ENCODE measurements around the gene SALL4.
"Not testable (repeated sequence)": the region's sequence is repeated elsewhere in the genome, so short reads cannot be mapped to it uniquely, and the experiment has no call there.

The SALL4 gene

GRCh38 chr20:51804754-51805153 is 2.4 kb upstream of the SALL4 start:
- intact Hi-C loops (cut with DNase I) = no loop called here
- no peak for DNase-seq

DNA sequence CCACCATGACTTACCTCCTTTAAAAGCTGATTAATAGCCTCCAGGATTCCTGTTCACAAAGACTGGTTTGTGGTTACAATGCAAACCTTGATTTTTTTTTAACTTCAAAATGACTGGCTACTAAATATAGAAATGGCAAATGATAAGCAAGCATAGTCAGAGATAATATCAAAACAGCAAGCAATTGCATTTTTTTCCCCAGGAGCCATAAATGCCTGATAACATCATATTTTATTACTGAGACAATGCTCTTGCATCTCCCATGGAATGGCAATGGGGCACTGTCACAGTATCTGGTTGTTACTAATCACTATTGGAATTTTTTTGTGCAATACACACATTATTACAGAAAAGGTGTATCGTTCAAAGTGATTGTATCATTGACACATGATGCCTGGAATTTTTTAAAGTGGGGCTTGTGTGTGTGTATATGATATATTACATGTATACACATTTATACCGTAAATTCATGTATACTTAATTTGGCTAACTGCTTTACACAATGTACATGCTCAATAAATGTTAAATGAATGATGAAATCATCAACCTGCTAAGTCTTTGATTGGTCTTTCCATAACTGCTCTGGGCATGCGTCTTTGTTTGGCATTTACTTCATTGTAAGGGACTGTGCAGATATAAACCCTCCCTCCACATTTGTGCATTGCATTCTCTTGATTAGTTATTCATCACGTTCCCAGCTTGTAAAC is 980 bp upstream of the SALL4 start:
- intact Hi-C loops (cut with DNase I) = no loop called here
- DNase-seq = no peak

- intact Hi-C loops (cut with DNase I) = no loop called here
- DNase-seq = no peak
Measured at GRCh38 chr20:51801823-51802123, 548 bp downstream of the SALL4 start.

- peak in 11 of 42 donors; percentile 3 to 45 (median 17) for DNase-seq
- intact Hi-C loops (cut with DNase I) = no loop called here
Measured at GRCh38 chr20:51801122-51801822, 1.0 kb downstream of the SALL4 start.

- peak in 9 of 42 donors; percentile 3 to 50 (median 34) for DNase-seq
- intact Hi-C loops (cut with DNase I) = no loop called here
Measured at GRCh38 chr20:51800872-51801121, 1.5 kb downstream of the SALL4 start.

- DNase-seq = peak; percentile 21 to 88 (median 76)
- intact Hi-C loops (cut with DNase I) = no loop called here
Measured at GRCh38 chr20:51800060-51800871, 2.1 kb downstream of the SALL4 start.

DNA sequence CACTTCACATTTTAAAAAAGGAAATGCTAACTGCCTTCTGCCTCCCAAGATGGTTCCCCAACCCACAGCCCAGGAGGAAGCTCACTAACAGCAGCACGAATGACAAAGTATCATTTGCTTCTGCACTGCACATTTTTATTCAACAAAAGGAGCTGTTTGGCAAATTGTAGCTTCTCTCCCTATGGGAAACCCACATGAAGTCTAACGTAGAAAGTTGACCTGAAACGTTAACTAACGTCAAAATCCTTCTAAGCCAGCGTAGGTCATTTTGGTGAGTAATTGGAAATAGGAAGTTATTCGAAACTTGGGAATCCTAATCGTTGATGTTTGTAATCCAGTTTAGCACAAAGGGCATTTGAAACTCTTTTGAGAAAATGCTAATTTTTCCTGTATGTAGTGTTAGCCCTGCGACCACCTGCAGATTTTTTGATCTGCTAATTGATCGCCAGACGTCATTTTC is 2.9 kb downstream of the SALL4 start:
- DNase-seq = no peak
- intact Hi-C loops (cut with DNase I) = no loop called here

GRCh38 chr20:51797357-51798025 is 4.8 kb downstream of the SALL4 start:
- no peak for DNase-seq
- intact Hi-C loops (cut with DNase I) = no loop called here

DNA sequence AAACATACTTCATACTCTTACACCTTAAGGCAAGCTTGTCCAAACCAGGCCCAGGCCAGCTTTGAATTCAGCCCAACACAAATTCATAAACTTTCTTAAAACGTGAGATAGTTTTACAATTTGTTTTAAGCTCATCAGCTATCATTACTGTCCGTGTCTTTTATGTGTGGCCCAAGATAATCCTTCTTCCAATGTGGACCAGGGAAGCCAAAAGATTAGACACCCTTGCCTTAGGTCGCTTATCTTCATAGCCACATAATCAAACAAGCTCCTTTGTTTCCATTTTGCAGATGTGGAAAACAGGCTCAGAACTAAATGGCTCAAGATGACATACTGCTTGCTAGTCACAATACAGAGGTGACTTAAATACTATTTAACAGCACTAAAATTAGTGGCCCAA is 6.0 kb downstream of the SALL4 start:
- intact Hi-C loops (cut with DNase I) = no loop called here
- DNase-seq = no peak

- DNase-seq = no peak
- intact Hi-C loops (cut with DNase I) = no loop called here
Measured at GRCh38 chr20:51792960-51793359, 9.4 kb downstream of the SALL4 start.

- DNase-seq = no peak
Measured at GRCh38 chr20:51791626-51792025, 10.7 kb downstream of the SALL4 start.

DNA sequence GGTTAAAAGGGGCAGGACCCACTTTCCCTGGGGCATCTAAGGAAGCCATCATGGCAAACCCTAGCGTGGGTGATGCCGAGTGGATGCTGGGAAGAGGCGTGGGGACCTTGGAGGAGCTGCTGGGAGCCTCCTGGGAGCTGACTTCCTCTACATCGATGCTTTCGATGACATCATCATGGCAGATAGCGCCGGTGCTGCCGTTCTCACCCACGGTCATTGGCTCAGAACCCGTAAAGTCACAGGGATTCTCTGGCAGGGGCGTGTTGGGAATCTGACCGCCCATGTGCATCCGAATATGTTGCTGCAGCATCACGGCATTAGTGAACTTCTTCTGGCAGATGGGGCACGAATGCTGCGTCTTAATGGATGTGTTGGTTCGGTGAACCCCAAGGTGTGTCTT is 12.1 kb downstream of the SALL4 start:
- no peak for DNase-seq
- intact Hi-C loops (cut with DNase I) = no loop called here

More at GRCh38 chr20:51791626-51792025, 10.7 kb downstream of the SALL4 start:
- intact Hi-C loops (cut with DNase I) = no loop called here

GRCh38 chr20:51789434-51789833 is 12.9 kb downstream of the SALL4 start:
- no peak for DNase-seq
- intact Hi-C loops (cut with DNase I) = no loop called here

- intact Hi-C loops (cut with DNase I) = no loop called here
- DNase-seq = no peak
Measured at GRCh38 chr20:51788822-51789221, 13.5 kb downstream of the SALL4 start.

DNA sequence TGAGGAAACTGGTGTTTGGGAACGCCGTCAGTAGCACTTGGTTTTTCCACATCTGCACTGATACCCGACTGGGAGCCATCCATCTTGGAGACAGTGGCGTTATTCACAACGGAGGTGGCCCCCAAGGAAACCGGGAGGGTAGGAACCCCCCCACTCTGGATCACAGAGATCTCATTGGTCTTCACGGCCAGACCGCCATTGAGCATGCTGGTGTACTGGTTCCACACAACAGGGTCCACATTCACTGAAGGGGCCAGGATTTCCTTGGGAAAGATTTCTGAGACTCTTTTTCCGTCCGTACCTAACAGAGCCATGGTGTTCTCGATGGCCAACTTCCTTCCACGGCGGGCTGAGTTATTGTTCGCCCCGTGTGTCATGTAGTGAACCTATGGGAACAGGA is 18.0 kb downstream of the SALL4 start:
- DNase-seq = no peak
- intact Hi-C loops (cut with DNase I) = no loop called here

- DNase-seq; intact Hi-C loops (cut with DNase I): not testable (repeated sequence)
Measured at GRCh38 chr20:51778229-51778759, 24.0 kb downstream of the SALL4 start.

GRCh38 chr20:51775241-51775640 is 27.1 kb downstream of the SALL4 start:
- intact Hi-C loops (cut with DNase I) = no loop called here
- DNase-seq = no peak

DNA sequence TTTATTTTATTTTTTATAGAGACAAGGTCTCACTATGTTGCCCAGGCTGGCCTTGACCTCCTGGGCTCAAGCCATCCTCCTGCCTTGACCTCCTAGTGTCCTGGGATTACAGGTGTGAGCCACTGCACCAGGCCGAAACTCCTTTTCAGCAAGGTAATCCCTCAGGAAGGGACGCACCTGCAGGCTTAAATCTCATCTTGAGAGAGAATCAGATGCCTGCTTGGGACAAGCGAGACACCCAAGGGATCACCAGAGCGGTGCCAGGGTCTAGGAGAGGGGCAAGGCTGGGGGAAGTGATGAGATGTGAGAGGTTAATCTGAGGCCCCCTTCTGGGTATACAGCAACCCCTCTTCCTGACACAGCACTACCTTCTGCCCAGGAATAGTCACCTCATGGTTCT is 30.1 kb downstream of the SALL4 start:
- intact Hi-C loops (cut with DNase I) = no loop called here
- DNase-seq = no peak

- no peak for DNase-seq
- intact Hi-C loops (cut with DNase I) = loop anchor here (10.0 kb wide), 1 partner anchor 75 kb away; no protein-coding TSS in a partner anchor
Measured at GRCh38 chr20:51769976-51770615, 32.2 kb downstream of the SALL4 start.
